PC-9 (cell line): ENCODE data around the gene DGKA.

Source experiments
- EZH2 ChIP-seq: fragments of 200-600 bp; sonication (generic); IDR thresholded peaks from 2 replicates; pipeline ENCODE4 v1.8.0; 2017; ENCODE audit warnings: antibody characterized with exemption, low read depth
- TF ChIP-seq, protein P1 (sequence below): fragments of 200-600 bp; sonication (generic); conservative IDR thresholded peaks from 2 replicates; pipeline ENCODE4 v1.6.1; 2017; ENCODE audit warnings: mixed run types, antibody characterized with exemption, mild to moderate bottlenecking, moderate library complexity

DNA sequence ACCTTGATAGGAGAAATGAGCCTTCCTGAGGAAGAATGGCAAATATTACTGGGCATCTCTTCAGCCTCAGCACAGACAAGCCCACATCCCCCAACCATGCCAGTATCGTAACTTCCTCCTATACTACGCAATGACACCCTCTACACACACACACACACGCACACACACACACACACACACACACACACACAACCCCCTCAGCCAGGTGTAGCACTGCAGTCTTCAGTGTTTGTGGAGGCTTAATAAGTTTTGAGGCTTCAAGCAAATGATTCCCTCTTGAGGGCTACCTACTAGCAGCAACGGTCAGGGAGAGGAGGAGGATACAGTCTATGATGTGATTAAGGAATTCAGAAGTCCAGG is 1.6 kb downstream of the DGKA start:
- TF ChIP-seq, protein P1, sequence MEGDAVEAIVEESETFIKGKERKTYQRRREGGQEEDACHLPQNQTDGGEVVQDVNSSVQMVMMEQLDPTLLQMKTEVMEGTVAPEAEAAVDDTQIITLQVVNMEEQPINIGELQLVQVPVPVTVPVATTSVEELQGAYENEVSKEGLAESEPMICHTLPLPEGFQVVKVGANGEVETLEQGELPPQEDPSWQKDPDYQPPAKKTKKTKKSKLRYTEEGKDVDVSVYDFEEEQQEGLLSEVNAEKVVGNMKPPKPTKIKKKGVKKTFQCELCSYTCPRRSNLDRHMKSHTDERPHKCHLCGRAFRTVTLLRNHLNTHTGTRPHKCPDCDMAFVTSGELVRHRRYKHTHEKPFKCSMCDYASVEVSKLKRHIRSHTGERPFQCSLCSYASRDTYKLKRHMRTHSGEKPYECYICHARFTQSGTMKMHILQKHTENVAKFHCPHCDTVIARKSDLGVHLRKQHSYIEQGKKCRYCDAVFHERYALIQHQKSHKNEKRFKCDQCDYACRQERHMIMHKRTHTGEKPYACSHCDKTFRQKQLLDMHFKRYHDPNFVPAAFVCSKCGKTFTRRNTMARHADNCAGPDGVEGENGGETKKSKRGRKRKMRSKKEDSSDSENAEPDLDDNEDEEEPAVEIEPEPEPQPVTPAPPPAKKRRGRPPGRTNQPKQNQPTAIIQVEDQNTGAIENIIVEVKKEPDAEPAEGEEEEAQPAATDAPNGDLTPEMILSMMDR, result no peak
- TF ChIP-seq EZH2, result no peak
